H9 (cell line): ENCODE data around the gene COX10. TPM values are rescaled to one million over a fixed set of nuclear protein-coding genes. Genes with fewer than 3 reads are reported as not detected.

Experiments used
- DNase-seq: peaks from one replicate; pipeline ENCODE4 v3.0.0-alpha.2; 2017
- H2AFZ ChIP-seq: one replicate; pipeline ENCODE4 v1.6.1; 2013; ENCODE audit warnings: mild to moderate bottlenecking, low read length, control low read depth, moderate library complexity
- H2AK5ac ChIP-seq: 2 replicates; pipeline ENCODE4 v1.6.1; 2013; ENCODE audit warnings: low read length, control low read depth, mixed read lengths; ENCODE audit not compliant: insufficient read length
- H2BK120ac ChIP-seq: one replicate; pipeline ENCODE4 v1.6.1; 2013; ENCODE audit warnings: low read depth, mild to moderate bottlenecking, low read length, control low read depth, inconsistent platforms; ENCODE audit not compliant: poor library complexity, severe bottlenecking
- H2BK12ac ChIP-seq: 2 replicates; pipeline ENCODE4 v1.6.1; 2013; ENCODE audit warnings: low read length, control low read depth, mixed read lengths, low read depth; ENCODE audit not compliant: insufficient read length
- H2BK15ac ChIP-seq: 2 replicates; pipeline ENCODE4 v1.6.1; 2013; ENCODE audit warnings: low read depth, low read length, control low read depth
- H2BK20ac ChIP-seq: one replicate; pipeline ENCODE4 v1.6.1; 2013; ENCODE audit warnings: low read depth, mild to moderate bottlenecking, low read length, control low read depth, inconsistent platforms; ENCODE audit not compliant: poor library complexity, severe bottlenecking
- H2BK5ac ChIP-seq: 2 replicates; pipeline ENCODE4 v1.6.1; 2013; ENCODE audit warnings: low read length, control low read depth, mixed read lengths; ENCODE audit not compliant: insufficient read length
- H3K14ac ChIP-seq: 2 replicates; pipeline ENCODE4 v1.6.1; 2013; ENCODE audit warnings: low read length, control low read depth; ENCODE audit not compliant: insufficient read depth
- H3K18ac ChIP-seq: 2 replicates; pipeline ENCODE4 v1.6.1; 2013; ENCODE audit warnings: low read depth, mild to moderate bottlenecking, mixed read lengths, low read length, control low read depth; ENCODE audit not compliant: insufficient read length
- H3K23ac ChIP-seq: 2 replicates; pipeline ENCODE4 v1.6.1; 2013; ENCODE audit warnings: low read length, control low read depth, mixed read lengths, low read depth; ENCODE audit not compliant: insufficient read length
- H3K23me2 ChIP-seq: 2 replicates; pipeline ENCODE4 v1.6.1; 2013; ENCODE audit warnings: low read depth, mild to moderate bottlenecking, mixed read lengths, low read length, control low read depth; ENCODE audit not compliant: insufficient read length, poor library complexity, severe bottlenecking
- H3K27ac ChIP-seq: 2 replicates; pipeline ENCODE4 v1.5.1; 2013; ENCODE audit warnings: low read length, control low read depth, mixed read lengths, low read depth; ENCODE audit not compliant: insufficient read length
- H3K27me3 ChIP-seq: 2 replicates; pipeline ENCODE4 v1.6.1; 2013; ENCODE audit warnings: low read length, control low read depth, inconsistent platforms; ENCODE audit not compliant: insufficient read depth
- H3K4ac ChIP-seq: 2 replicates; pipeline ENCODE4 v1.6.1; 2013; ENCODE audit warnings: low read depth, mild to moderate bottlenecking, control low read depth, inconsistent platforms, low read length, moderate library complexity
- H3K4me1 ChIP-seq: 2 replicates; pipeline ENCODE4 v1.6.1; 2013; ENCODE audit warnings: low read length, control low read depth, inconsistent platforms; ENCODE audit not compliant: insufficient read depth
- H3K4me2 ChIP-seq: 2 replicates; pipeline ENCODE4 v1.6.1; 2013; ENCODE audit warnings: low read length, control low read depth, mixed read lengths; ENCODE audit not compliant: insufficient read length, insufficient read depth
- H3K56ac ChIP-seq: 2 replicates; pipeline ENCODE4 v1.6.1; 2013; ENCODE audit warnings: low read depth, mild to moderate bottlenecking, mixed read lengths, low read length, control low read depth; ENCODE audit not compliant: insufficient read length
- H3K79me1 ChIP-seq: 2 replicates; pipeline ENCODE4 v1.6.1; 2013; ENCODE audit warnings: low read depth, mild to moderate bottlenecking, moderate library complexity, low read length, control low read depth, inconsistent platforms; ENCODE audit not compliant: insufficient read depth, poor library complexity, severe bottlenecking
- H3K79me2 ChIP-seq: 2 replicates; pipeline ENCODE4 v1.6.1; 2013; ENCODE audit warnings: low read length, control low read depth, inconsistent platforms; ENCODE audit not compliant: insufficient read depth
- H3K9ac ChIP-seq: 2 replicates; pipeline ENCODE4 v1.6.1; 2013; ENCODE audit warnings: low read length, control low read depth, mixed read lengths; ENCODE audit not compliant: insufficient read length; ENCODE audit errors: extremely low read depth
- H3K9me3 ChIP-seq: one replicate; pipeline ENCODE4 v1.6.1; 2013; ENCODE audit warnings: low read depth, low read length, inconsistent platforms; ENCODE audit not compliant: control insufficient read depth
- H3T11ph ChIP-seq: one replicate; pipeline ENCODE4 v1.6.1; 2013; ENCODE audit warnings: mild to moderate bottlenecking, low read length, control low read depth, inconsistent platforms
- H4K20me1 ChIP-seq: one replicate; pipeline ENCODE4 v1.6.1; 2013; ENCODE audit not compliant: control insufficient read depth, insufficient read length, insufficient read depth
- H4K5ac ChIP-seq: 2 replicates; pipeline ENCODE4 v1.6.1; 2013; ENCODE audit warnings: low read depth, mild to moderate bottlenecking, mixed read lengths, low read length, control low read depth; ENCODE audit not compliant: insufficient read length
- H4K8ac ChIP-seq: replicated peaks from 2 replicates; pipeline ENCODE4 v1.6.1; 2013; ENCODE audit warnings: low read length, control low read depth, mixed read lengths, low read depth; ENCODE audit not compliant: insufficient read length
- H4K91ac ChIP-seq: 2 replicates; pipeline ENCODE4 v1.6.1; 2013; ENCODE audit warnings: low read depth, mild to moderate bottlenecking, moderate library complexity, mixed read lengths, low read length, control low read depth; ENCODE audit not compliant: insufficient read length
- H3K27ac Mint-ChIP-seq, 3 experiments: 2 replicates in 2 of 3; 3 replicates in 1 of 3; pipeline ENCODE4 v1.8.0; 2020 to 2021; ENCODE audit warnings: mixed read lengths in 3 of 3, mild to moderate bottlenecking in 1 of 3, moderate library complexity in 1 of 3
- H3K27me3 Mint-ChIP-seq: 2 replicates; pipeline ENCODE4 v1.8.0; 2021; ENCODE audit warnings: low read depth, mild to moderate bottlenecking, moderate library complexity, mixed read lengths
- H3K36me3 Mint-ChIP-seq, 3 experiments: 2 replicates in 2 of 3; 3 replicates in 1 of 3; pipeline ENCODE4 v1.8.0; 2020 to 2021; ENCODE audit warnings: low read depth in 3 of 3, mixed read lengths in 3 of 3; ENCODE audit not compliant: insufficient read depth in 1 of 3
- H3K4me1 Mint-ChIP-seq, 2 experiments: 2 replicates each; pipeline ENCODE4 v1.8.0; 2020; ENCODE audit warnings: mixed read lengths in 2 of 2
- H3K4me3 Mint-ChIP-seq, 2 experiments: 2 replicates in 1 of 2; 3 replicates in 1 of 2; pipeline ENCODE4 v1.8.0; 2020 to 2021; ENCODE audit warnings: mild to moderate bottlenecking in 2 of 2, mixed read lengths in 2 of 2, moderate library complexity in 1 of 2
- H3K9me3 Mint-ChIP-seq, 2 experiments: 2 replicates in 1 of 2; 3 replicates in 1 of 2; pipeline ENCODE4 v1.8.0; 2020; ENCODE audit warnings: mild to moderate bottlenecking in 2 of 2, mixed read lengths in 2 of 2, moderate library complexity in 1 of 2
- CTCF ChIP-seq: fragments of 200-600 bp; sonication (generic); conservative IDR thresholded peaks from 3 replicates; pipeline ENCODE4 v1.8.0; 2021; ENCODE audit warnings: antibody characterized with exemption, mild to moderate bottlenecking
- WGBS: extraction: QIAGEN DNeasy Blood & Tissue Kit; methylation state at CpG from one replicate; pipeline ENCODE4 v1.1.7; 2013; ENCODE audit warnings: missing lambda C conversion rate, low lambda C conversion rate, mixed read lengths; ENCODE audit not compliant: insufficient read length; ENCODE audit errors: extremely low coverage; 5-methylcytosine and 5-hydroxymethylcytosine counted together
- total RNA-seq: library from RNA; stranded (reverse); gene quantifications from 2 replicates; pipeline ENCODE4 v1.2.1, GENCODE V29; 2021

The COX10 gene
- total RNA-seq, 1 experiment from 2014 or later, result 20.6 TPM

- H3K27me3 ChIP-seq, result no peaks in the 10 kb centered on the region
- no peak overlapping the region for H3K4me2 ChIP-seq
- Mint-ChIP-seq H3K4me1 (peaks cover 9 to 15% of the 10 kb centered on the region in 2 experiments), H3K27ac (peak overlapping the region in 2 of 3 experiments; percentile 82 to 85; a peak in 2 of 7 replicates), H3K36me3 (peaks cover 0 to 5% (median 4%) of the 10 kb centered on the region in 3 experiments; a peak in 6 of 7 replicates), H3K27me3 (no peaks in the 10 kb centered on the region), H3K9me3 (no peaks in the 10 kb centered on the region; a peak in 1 of 5 replicates), H3K4me3 (no peak overlapping the region)
- no peak overlapping the region for H2BK12ac ChIP-seq
- no peak overlapping the region for H3K14ac ChIP-seq
- H3K23ac ChIP-seq, result no peak overlapping the region
- no CpG with 5 or more reads among the region's 5 CpGs for WGBS
- H3K79me2 ChIP-seq, result no peaks in the 10 kb centered on the region
- H4K8ac ChIP-seq, result no peak overlapping the region
- no peak overlapping the region for H3K9ac ChIP-seq
- no peak overlapping the region for H2BK120ac ChIP-seq
- H3K4ac ChIP-seq, result no peak overlapping the region
- no peak overlapping the region for H4K5ac ChIP-seq
- H4K91ac ChIP-seq, result no peak overlapping the region
- H3K56ac ChIP-seq, result no peak overlapping the region
- no peak for DNase-seq
- H3K4me1 ChIP-seq, result no peaks in the 10 kb centered on the region
- no peak for TF ChIP-seq CTCF
- H2AK5ac ChIP-seq, result no peak overlapping the region
- no peaks in the 10 kb centered on the region for H3K23me2 ChIP-seq
- no peak overlapping the region for H2AFZ ChIP-seq
- H3K27ac ChIP-seq, result no peak overlapping the region
- H3K18ac ChIP-seq, result no peak overlapping the region
- no peak overlapping the region for H2BK15ac ChIP-seq
- no peaks in the 10 kb centered on the region for H3K79me1 ChIP-seq
- H2BK5ac ChIP-seq, result no peak overlapping the region
- H3K9me3 ChIP-seq, result no peaks in the 10 kb centered on the region
- no peak overlapping the region for H3T11ph ChIP-seq
- H2BK20ac ChIP-seq, result no peak overlapping the region
- no peaks in the 10 kb centered on the region for H4K20me1 ChIP-seq
Observed at GRCh38 chr17:14204084-14204483, 134.8 kb downstream of the COX10 start.
